Measurements from ENCODE around the gene RABGEF1.
"Not testable (repeated sequence)": the region's sequence is repeated elsewhere in the genome, so short reads cannot be mapped to it uniquely, and the experiment has no call there.

DNA sequence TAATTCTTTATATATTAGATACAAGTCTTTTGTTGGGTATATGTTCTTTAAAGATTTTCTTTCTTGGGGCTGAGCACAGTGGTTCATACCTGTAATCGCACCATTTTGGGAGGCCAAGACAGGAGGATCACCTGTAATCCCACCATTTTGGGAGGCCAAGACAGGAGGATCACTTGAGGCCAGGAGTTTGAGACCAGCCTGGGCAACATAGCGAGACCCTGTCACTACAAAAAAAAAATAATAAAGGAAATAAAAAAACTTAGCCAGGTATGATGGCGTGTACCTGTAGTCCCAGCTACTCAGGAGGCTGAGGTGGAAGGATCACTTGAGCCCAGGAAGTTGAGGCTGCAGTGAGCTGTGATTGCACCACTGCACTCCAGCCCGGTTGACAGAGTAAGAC lies 29.8 kb upstream of the RABGEF1 start:
- TF ChIP-seq, protein P1, sequence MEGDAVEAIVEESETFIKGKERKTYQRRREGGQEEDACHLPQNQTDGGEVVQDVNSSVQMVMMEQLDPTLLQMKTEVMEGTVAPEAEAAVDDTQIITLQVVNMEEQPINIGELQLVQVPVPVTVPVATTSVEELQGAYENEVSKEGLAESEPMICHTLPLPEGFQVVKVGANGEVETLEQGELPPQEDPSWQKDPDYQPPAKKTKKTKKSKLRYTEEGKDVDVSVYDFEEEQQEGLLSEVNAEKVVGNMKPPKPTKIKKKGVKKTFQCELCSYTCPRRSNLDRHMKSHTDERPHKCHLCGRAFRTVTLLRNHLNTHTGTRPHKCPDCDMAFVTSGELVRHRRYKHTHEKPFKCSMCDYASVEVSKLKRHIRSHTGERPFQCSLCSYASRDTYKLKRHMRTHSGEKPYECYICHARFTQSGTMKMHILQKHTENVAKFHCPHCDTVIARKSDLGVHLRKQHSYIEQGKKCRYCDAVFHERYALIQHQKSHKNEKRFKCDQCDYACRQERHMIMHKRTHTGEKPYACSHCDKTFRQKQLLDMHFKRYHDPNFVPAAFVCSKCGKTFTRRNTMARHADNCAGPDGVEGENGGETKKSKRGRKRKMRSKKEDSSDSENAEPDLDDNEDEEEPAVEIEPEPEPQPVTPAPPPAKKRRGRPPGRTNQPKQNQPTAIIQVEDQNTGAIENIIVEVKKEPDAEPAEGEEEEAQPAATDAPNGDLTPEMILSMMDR (IDR thresholded peaks at IDR 0.05; ENCODE audit: borderline replicate concordance, extremely low read depth, low read length, poor library complexity, severe bottlenecking), result not testable (repeated sequence)
- TF ChIP-seq EZH2 (IDR thresholded peaks at IDR 0.05; ENCODE audit: borderline replicate concordance, low read depth, low read length, severe bottlenecking), result not testable (repeated sequence)
